CD4-positive, alpha-beta T cell treated with Interleukin-15 for 4 hours (primary cell): ENCODE data around the gene SIRPG.

ENCODE experiments used
- DNase-seq: peaks from one replicate; pipeline ENCODE4 v3.0.0-alpha.2; 2020; ENCODE audit warnings: low spot score

Gene SIRPG

GRCh38 chr20:1595333-1595732, 62.2 kb downstream of the SIRPG start:
- no peak for DNase-seq

GRCh38 chr20:1588533-1589460, 68.8 kb downstream of the SIRPG start:
- DNase-seq: no peak

GRCh38 chr20:1587781-1588532, 69.6 kb downstream of the SIRPG start:
- DNase-seq: no peak

GRCh38 chr20:1579488-1579887, 78.1 kb downstream of the SIRPG start:
- DNase-seq: no peak
